PC-9 (cell line): ENCODE measurements around the gene VEPH1.

ENCODE experiments used
- CTCF ChIP-seq: fragments of 200-600 bp; sonication (generic); conservative IDR thresholded peaks from 2 replicates; pipeline ENCODE4 v1.6.1; 2017; ENCODE audit warnings: mixed run types, antibody characterized with exemption, mild to moderate bottlenecking, moderate library complexity
- EZH2 ChIP-seq: fragments of 200-600 bp; sonication (generic); IDR thresholded peaks from 2 replicates; pipeline ENCODE4 v1.8.0; 2017; ENCODE audit warnings: antibody characterized with exemption, low read depth

GRCh38 chr3:157453824-157454223 is 49.4 kb downstream of the VEPH1 start:
- TF ChIP-seq CTCF (no peak), EZH2 (no peak)
